Mesenchymal stem cell (in vitro differentiated cells and primary cell): ENCODE measurements around the gene KANSL3.
A peak's percentile ranks its signal among the peaks of the same experiment; 100 is the strongest.

Experiments
- DNase-seq: peaks from one replicate; pipeline ENCODE4 v3.0.0-alpha.2; 2013
- H2AFZ ChIP-seq: one replicate; pipeline ENCODE4 v1.6.1; 2013; ENCODE audit warnings: low read depth, mild to moderate bottlenecking, control low read depth, inconsistent platforms, low read length, moderate library complexity
- H2AK5ac ChIP-seq: 2 replicates; pipeline ENCODE4 v1.6.1; 2013; ENCODE audit warnings: low read length, moderate library complexity, mild to moderate bottlenecking, inconsistent platforms; ENCODE audit not compliant: severe bottlenecking
- H2BK120ac ChIP-seq: one replicate; pipeline ENCODE4 v1.6.1; 2013; ENCODE audit warnings: low read depth, mild to moderate bottlenecking, inconsistent platforms, low read length, moderate library complexity
- H2BK12ac ChIP-seq, 2 experiments: one replicate each; pipeline ENCODE4 v1.6.1; 2013; ENCODE audit warnings: inconsistent platforms in 2 of 2, low read length in 2 of 2, mild to moderate bottlenecking in 2 of 2, moderate library complexity in 2 of 2, control low read depth in 1 of 2
- H2BK15ac ChIP-seq: one replicate; pipeline ENCODE4 v1.6.1; 2013; ENCODE audit warnings: mild to moderate bottlenecking, low read depth, inconsistent platforms; ENCODE audit not compliant: poor library complexity, severe bottlenecking
- H2BK5ac ChIP-seq: 2 replicates; pipeline ENCODE4 v1.6.1; 2013; ENCODE audit warnings: low read depth, mild to moderate bottlenecking, low read length, control low read depth, inconsistent platforms; ENCODE audit not compliant: poor library complexity, severe bottlenecking
- H3K14ac ChIP-seq, 2 experiments: one replicate each; pipeline ENCODE4 v1.6.1; 2013; ENCODE audit warnings: inconsistent platforms in 2 of 2, low read length in 2 of 2, control low read depth in 1 of 2, mild to moderate bottlenecking in 1 of 2, moderate library complexity in 1 of 2
- H3K18ac ChIP-seq, 2 experiments: one replicate each; pipeline ENCODE4 v1.6.1; 2013; ENCODE audit warnings: inconsistent platforms in 2 of 2, low read length in 2 of 2, control low read depth in 1 of 2, low read depth in 1 of 2, mild to moderate bottlenecking in 1 of 2
- H3K23ac ChIP-seq, 2 experiments: one replicate each; pipeline ENCODE4 v1.6.1; 2013; ENCODE audit warnings: inconsistent platforms in 2 of 2, low read length in 2 of 2, mild to moderate bottlenecking in 2 of 2, moderate library complexity in 2 of 2, control low read depth in 1 of 2
- H3K27ac ChIP-seq: 2 replicates; pipeline ENCODE4 v1.5.1; 2013; ENCODE audit warnings: mild to moderate bottlenecking, moderate library complexity, low read length, control low read depth, inconsistent platforms; ENCODE audit not compliant: poor library complexity, severe bottlenecking
- H3K27me3 ChIP-seq, 2 experiments: 2 replicates each; pipeline versions ENCODE4 v1.6.1 to v1.7.0; 2013; ENCODE audit warnings: low read length in 2 of 2, mild to moderate bottlenecking in 2 of 2, moderate library complexity in 2 of 2, control low read depth in 1 of 2, inconsistent platforms in 1 of 2; ENCODE audit not compliant: control insufficient read depth in 1 of 2, insufficient read depth in 1 of 2
- H3K36me3 ChIP-seq, 2 experiments: 2 replicates each; pipeline versions ENCODE4 v1.6.1 to v1.7.0; 2013; ENCODE audit warnings: low read length in 2 of 2, control low read depth in 1 of 2, inconsistent platforms in 1 of 2, low read depth in 1 of 2, mild to moderate bottlenecking in 1 of 2; ENCODE audit not compliant: insufficient read depth in 2 of 2, control insufficient read depth in 1 of 2
- H3K4ac ChIP-seq, 2 experiments: one replicate each; pipeline ENCODE4 v1.6.1; 2013; ENCODE audit warnings: inconsistent platforms in 2 of 2, low read length in 2 of 2, mild to moderate bottlenecking in 2 of 2, moderate library complexity in 2 of 2, control low read depth in 1 of 2, low read depth in 1 of 2
- H3K4me1 ChIP-seq: 2 replicates; pipeline ENCODE4 v1.6.1; 2013; ENCODE audit warnings: low read depth, low read length, control low read depth; ENCODE audit not compliant: control insufficient read depth, insufficient read depth
- H3K4me2 ChIP-seq: 2 replicates; pipeline ENCODE4 v1.6.1; 2013; ENCODE audit warnings: low read length, mild to moderate bottlenecking, inconsistent platforms; ENCODE audit not compliant: poor library complexity, severe bottlenecking
- H3K4me3 ChIP-seq, 2 experiments: 2 replicates each; pipeline versions ENCODE4 v1.5.1 to v1.7.0; 2013; ENCODE audit warnings: low read length in 2 of 2, mild to moderate bottlenecking in 2 of 2, control low read depth in 1 of 2, low read depth in 1 of 2; ENCODE audit not compliant: insufficient read depth in 1 of 2
- H3K79me1 ChIP-seq: replicated peaks from 2 replicates; pipeline ENCODE4 v1.6.1; 2013; ENCODE audit warnings: mild to moderate bottlenecking, control low read depth, low read length, inconsistent platforms; ENCODE audit not compliant: poor library complexity, severe bottlenecking
- H3K9ac ChIP-seq: 2 replicates; pipeline ENCODE4 v1.7.0; 2013; ENCODE audit warnings: mild to moderate bottlenecking, low read length, moderate library complexity
- H3K9me3 ChIP-seq: 2 replicates; pipeline ENCODE4 v1.7.0; 2013; ENCODE audit warnings: mild to moderate bottlenecking, low read length; ENCODE audit not compliant: control insufficient read depth
- H4K8ac ChIP-seq: one replicate; pipeline ENCODE4 v1.6.1; 2013; ENCODE audit warnings: inconsistent platforms, mild to moderate bottlenecking, low read length, moderate library complexity
- H4K91ac ChIP-seq: one replicate; pipeline ENCODE4 v1.6.1; 2013; ENCODE audit warnings: mild to moderate bottlenecking, low read length, inconsistent platforms
- WGBS: methylation state at CpG from one replicate; pipeline ENCODE4 v1.1.7; 2013; ENCODE audit warnings: mixed read lengths; 5-methylcytosine and 5-hydroxymethylcytosine counted together

KANSL3 gene

DNA sequence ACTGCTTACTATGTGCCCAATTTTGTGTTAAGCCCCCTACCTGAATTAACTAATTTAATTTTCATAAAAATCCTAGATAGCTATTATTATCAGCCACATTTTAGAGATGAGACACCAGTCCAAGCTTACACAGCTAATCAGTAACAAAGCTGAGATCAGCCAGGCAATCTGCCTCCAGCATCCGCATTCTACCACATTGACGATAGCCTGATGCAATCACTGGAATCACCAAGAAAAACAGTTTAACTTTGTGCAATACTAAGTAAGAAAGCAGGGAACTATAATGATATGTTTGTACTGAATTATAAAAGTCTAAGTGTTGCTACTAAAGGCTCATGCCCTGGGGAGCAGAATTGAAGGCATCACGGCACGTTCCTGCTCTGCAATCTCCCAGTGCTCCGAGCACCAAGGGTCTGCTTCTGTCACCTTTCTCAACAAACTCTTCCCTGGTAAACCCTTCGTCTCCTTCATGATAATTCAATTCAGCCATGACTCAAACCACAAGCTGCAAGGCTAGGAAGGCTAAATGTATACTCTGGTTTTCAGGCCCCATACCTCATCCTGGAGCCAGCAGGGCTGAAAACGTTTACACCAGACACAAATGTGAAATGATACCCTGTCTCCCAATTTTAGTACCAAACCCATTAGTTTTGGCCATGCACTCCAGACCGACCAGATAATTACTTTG lies 19.4 kb downstream of the KANSL3 start:
- H4K8ac ChIP-seq: no peak overlapping the region
- H3K27ac ChIP-seq: peak overlapping the region; percentile 86
- peaks cover 24% of the 10 kb centered on the region for H3K79me1 ChIP-seq
- no peak overlapping the region for H3K23ac ChIP-seq
- no peak overlapping the region for H3K4ac ChIP-seq
- no peak overlapping the region for H4K91ac ChIP-seq
- no peak overlapping the region for H2BK12ac ChIP-seq
- DNase-seq: no peak
- no peak overlapping the region for H3K4me2 ChIP-seq
- H2BK15ac ChIP-seq: no peak overlapping the region
- peak overlapping the region; percentile 97 for H2AK5ac ChIP-seq
- no peak overlapping the region for H2AFZ ChIP-seq
- H3K36me3 ChIP-seq: peaks cover 20 to 30% of the 10 kb centered on the region in 2 experiments
- H2BK5ac ChIP-seq: peak overlapping the region; percentile 80
- H3K18ac ChIP-seq: no peak overlapping the region
- no peak overlapping the region for H2BK120ac ChIP-seq
- H3K4me3 ChIP-seq: peak overlapping the region in 1 of 2 experiments; percentile 41
- no peaks in the 10 kb centered on the region for H3K27me3 ChIP-seq
- H3K4me1 ChIP-seq: peaks cover 14% of the 10 kb centered on the region
- 85% methylated on average over 7 of the region's 8 CpGs for WGBS
- H3K14ac ChIP-seq: no peak overlapping the region
- H3K9me3 ChIP-seq: no peaks in the 10 kb centered on the region
- peak overlapping the region; percentile 88 for H3K9ac ChIP-seq

DNA sequence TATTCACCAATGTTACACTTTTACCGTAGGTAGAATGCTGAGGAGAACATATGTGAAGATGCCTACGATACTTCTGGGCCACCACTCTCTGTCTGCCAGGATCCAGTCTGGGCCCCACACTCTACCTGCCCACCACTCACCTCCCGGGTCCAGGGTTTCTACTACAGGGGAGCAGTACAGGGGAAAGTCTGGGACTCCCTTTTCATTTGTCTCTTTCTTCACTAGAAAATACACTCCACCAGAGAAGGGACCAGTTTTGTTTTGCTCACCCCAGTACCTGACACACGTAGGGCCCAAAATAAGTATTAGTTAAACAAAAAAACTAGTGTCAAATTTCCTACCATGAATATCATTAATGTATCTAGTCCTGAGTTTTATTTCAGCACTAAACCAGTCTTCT lies 21.1 kb downstream of the KANSL3 start:
- no peak overlapping the region for H3K4ac ChIP-seq
- no peak overlapping the region for H4K91ac ChIP-seq
- H2BK15ac ChIP-seq: no peak overlapping the region
- H3K4me1 ChIP-seq: peaks cover 14% of the 10 kb centered on the region
- peak overlapping the region; percentile 4 for H3K27ac ChIP-seq
- no peaks in the 10 kb centered on the region for H3K27me3 ChIP-seq
- H2BK120ac ChIP-seq: no peak overlapping the region
- peak overlapping the region; percentile 96 for H2AK5ac ChIP-seq
- no peak overlapping the region for H2BK12ac ChIP-seq
- H3K79me1 ChIP-seq: peaks cover 22% of the 10 kb centered on the region
- H3K36me3 ChIP-seq: peaks cover 32 to 38% of the 10 kb centered on the region in 2 experiments
- H2BK5ac ChIP-seq: no peak overlapping the region
- no peak overlapping the region for H2AFZ ChIP-seq
- H3K14ac ChIP-seq: no peak overlapping the region
- 99% methylated on average over 4 of the region's 4 CpGs for WGBS
- no peaks in the 10 kb centered on the region for H3K9me3 ChIP-seq
- no peak overlapping the region for H3K23ac ChIP-seq
- no peak overlapping the region for H3K18ac ChIP-seq
- H4K8ac ChIP-seq: no peak overlapping the region
- DNase-seq: no peak
- no peak overlapping the region for H3K4me2 ChIP-seq
- peak overlapping the region; percentile 88 for H3K9ac ChIP-seq
- H3K4me3 ChIP-seq: peak overlapping the region in 1 of 2 experiments; percentile 47

DNA sequence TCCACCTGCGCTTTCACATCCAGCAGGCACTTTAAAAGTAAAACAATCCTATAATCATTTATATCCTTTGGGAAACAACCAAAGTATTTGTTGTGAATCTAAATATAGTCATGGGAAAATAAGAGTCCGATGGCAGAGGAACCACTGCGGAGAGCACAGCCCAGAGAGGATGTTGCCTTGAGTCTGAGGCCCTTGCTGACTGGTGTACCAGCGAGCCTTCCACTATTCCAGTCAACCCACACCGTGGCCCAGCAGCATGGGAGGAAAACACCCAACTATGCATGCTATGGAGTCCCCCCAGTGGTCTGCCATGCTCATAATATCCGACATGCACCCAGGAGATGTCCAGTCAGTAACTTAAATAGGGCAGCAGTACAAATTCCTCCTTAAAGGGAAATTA lies 21.6 kb downstream of the KANSL3 start:
- Histone ChIP-seq H3K4me1 (peaks cover 14% of the 10 kb centered on the region), H2BK5ac (no peak overlapping the region), H2AFZ (no peak overlapping the region), H3K27ac (no peak overlapping the region), H3K79me1 (peaks cover 22% of the 10 kb centered on the region), H4K91ac (peak overlapping the region; percentile 48), H2BK120ac (no peak overlapping the region), H2BK15ac (no peak overlapping the region), H3K27me3 (no peaks in the 10 kb centered on the region), H2BK12ac (no peak overlapping the region), H3K23ac (no peak overlapping the region), H3K4me3 (no peak overlapping the region), H3K36me3 (peaks cover 32 to 42% of the 10 kb centered on the region in 2 experiments), H3K18ac (no peak overlapping the region), H4K8ac (no peak overlapping the region), H2AK5ac (peak overlapping the region; percentile 96), H3K14ac (no peak overlapping the region), H3K4ac (no peak overlapping the region), H3K4me2 (no peak overlapping the region), H3K9ac (peak overlapping the region; percentile 88), H3K9me3 (no peaks in the 10 kb centered on the region)
- 99% methylated on average over 5 of the region's 6 CpGs for WGBS
- DNase-seq: no peak

DNA sequence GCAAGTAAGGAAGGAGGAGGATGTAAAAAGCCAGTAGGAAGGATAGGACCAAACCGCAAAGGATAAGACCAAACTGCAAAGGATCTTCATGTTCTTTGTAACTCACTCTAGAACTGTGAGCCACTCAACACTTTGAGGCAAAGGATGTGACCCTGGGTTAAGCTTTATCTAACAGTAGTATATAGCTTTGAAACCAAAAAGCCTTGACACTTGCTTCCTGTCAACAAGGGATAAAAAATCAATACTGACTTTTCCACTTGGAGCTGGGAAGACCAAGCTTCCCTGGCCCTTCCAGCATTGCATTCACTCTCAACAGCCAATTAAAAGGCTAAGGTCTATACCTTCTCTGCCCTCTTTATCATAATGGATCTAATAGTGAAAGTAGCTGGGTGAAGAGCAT lies 22.0 kb downstream of the KANSL3 start:
- peaks cover 36 to 47% of the 10 kb centered on the region in 2 experiments for H3K36me3 ChIP-seq
- H3K9ac ChIP-seq: no peak overlapping the region
- no peak overlapping the region for H2BK12ac ChIP-seq
- no peaks in the 10 kb centered on the region for H3K27me3 ChIP-seq
- no peak overlapping the region for H4K8ac ChIP-seq
- no peak overlapping the region for H2AFZ ChIP-seq
- H4K91ac ChIP-seq: no peak overlapping the region
- no peak overlapping the region for H3K4me2 ChIP-seq
- no peak overlapping the region for H3K14ac ChIP-seq
- H3K4me3 ChIP-seq: no peak overlapping the region
- H3K79me1 ChIP-seq: peaks cover 23% of the 10 kb centered on the region
- no peak for DNase-seq
- WGBS: no CpG with 5 or more reads among the region's 1 CpG
- no peak overlapping the region for H2BK15ac ChIP-seq
- no peak overlapping the region for H3K23ac ChIP-seq
- H3K9me3 ChIP-seq: no peaks in the 10 kb centered on the region
- H3K4ac ChIP-seq: no peak overlapping the region
- no peak overlapping the region for H2BK120ac ChIP-seq
- peaks cover 14% of the 10 kb centered on the region for H3K4me1 ChIP-seq
- H3K18ac ChIP-seq: no peak overlapping the region
- H3K27ac ChIP-seq: no peak overlapping the region
- no peak overlapping the region for H2BK5ac ChIP-seq
- peak overlapping the region; percentile 63 for H2AK5ac ChIP-seq
